SU-DHL-6 (cell line): ENCODE measurements around the gene LRCH2.

Experiments
- CTCF ChIP-seq: fragments of 200-600 bp; sonication (generic); IDR thresholded peaks from one replicate; pipeline ENCODE4 v1.5.1; 2017; ENCODE audit warnings: antibody characterized with exemption, mild to moderate bottlenecking, low read length, moderate library complexity; ENCODE audit not compliant: insufficient read depth, poor library complexity, severe bottlenecking
- EZH2phosphoT487 ChIP-seq: fragments of 200-600 bp; sonication (generic), shearing (Covaris generic); conservative IDR thresholded peaks from 2 replicates; pipeline ENCODE4 v1.6.1; 2018; ENCODE audit warnings: mild to moderate bottlenecking, antibody characterized with exemption, low read length, moderate library complexity, mixed read lengths

GRCh38 chrX:115191490-115192243, 42.2 kb downstream of the LRCH2 start:
- TF ChIP-seq CTCF, result no peak
- TF ChIP-seq EZH2phosphoT487, result no peak
